Testis (tissue), 2 donors: ENCODE measurements around the gene NET1.

ENCODE experiments used
- CTCF ChIP-seq, 3 experiments: fragments of 450-650 bp in 2 of 3; fragments of 200-600 bp in 1 of 3; sonication (generic) in 1 of 3; IDR thresholded peaks; one replicate each; pipeline ENCODE4 v1.5.1; 2016 to 2019; ENCODE audit warnings: antibody characterized with exemption in 3 of 3, mild to moderate bottlenecking in 2 of 3, moderate library complexity in 1 of 3
- POLR2A ChIP-seq: fragments of 450-650 bp; IDR thresholded peaks from one replicate; pipeline ENCODE4 v1.6.1; 2017; ENCODE audit warnings: antibody characterized with exemption, mild to moderate bottlenecking, moderate library complexity

- no peak for TF ChIP-seq CTCF (IDR thresholded peaks at IDR 0.05)
- no peak for TF ChIP-seq POLR2A
Observed at GRCh38 chr10:5453749-5454489, 41.6 kb downstream of the NET1 start.
